ENCODE data around the gene L3MBTL1.

L3MBTL1 gene

GRCh38 chr20:43528258-43528875 is 20.9 kb downstream of the L3MBTL1 start:
- CTCF ChIA-PET, result interaction anchor here (0.9 to 2.9 kb wide), 3 partner anchors 10 to 14 kb away, joined by 3 to 21 read pairs (median 3); no protein-coding TSS in a partner anchor
- TF ChIP-seq CTCF (conservative IDR thresholded peaks at IDR 0.05; ENCODE audit: low read depth), result no peak
- POLR2A ChIA-PET (ENCODE audit: low non-redundant PET), result no interaction called here
- H3K27ac ChIP-seq, result no peak overlapping the region
- DNase-seq (ENCODE audit: low spot score), result no peak

- TF ChIP-seq CTCF (conservative IDR thresholded peaks at IDR 0.05; ENCODE audit: low read depth), result no peak
- no peak for DNase-seq (ENCODE audit: low spot score)
- no peak overlapping the region for H3K27ac ChIP-seq
- CTCF ChIA-PET, result interaction anchor here (0.6 to 2.9 kb wide), 4 partner anchors 9 to 80 kb away, joined by 3 to 21 read pairs (median 4); no protein-coding TSS in a partner anchor
- POLR2A ChIA-PET (ENCODE audit: low non-redundant PET), result interaction anchor here (1.2 kb wide), 1 partner anchor 14 kb away, joined by 3 read pairs; no protein-coding TSS in a partner anchor
Observed at GRCh38 chr20:43529051-43529450, 21.6 kb downstream of the L3MBTL1 start.

DNA sequence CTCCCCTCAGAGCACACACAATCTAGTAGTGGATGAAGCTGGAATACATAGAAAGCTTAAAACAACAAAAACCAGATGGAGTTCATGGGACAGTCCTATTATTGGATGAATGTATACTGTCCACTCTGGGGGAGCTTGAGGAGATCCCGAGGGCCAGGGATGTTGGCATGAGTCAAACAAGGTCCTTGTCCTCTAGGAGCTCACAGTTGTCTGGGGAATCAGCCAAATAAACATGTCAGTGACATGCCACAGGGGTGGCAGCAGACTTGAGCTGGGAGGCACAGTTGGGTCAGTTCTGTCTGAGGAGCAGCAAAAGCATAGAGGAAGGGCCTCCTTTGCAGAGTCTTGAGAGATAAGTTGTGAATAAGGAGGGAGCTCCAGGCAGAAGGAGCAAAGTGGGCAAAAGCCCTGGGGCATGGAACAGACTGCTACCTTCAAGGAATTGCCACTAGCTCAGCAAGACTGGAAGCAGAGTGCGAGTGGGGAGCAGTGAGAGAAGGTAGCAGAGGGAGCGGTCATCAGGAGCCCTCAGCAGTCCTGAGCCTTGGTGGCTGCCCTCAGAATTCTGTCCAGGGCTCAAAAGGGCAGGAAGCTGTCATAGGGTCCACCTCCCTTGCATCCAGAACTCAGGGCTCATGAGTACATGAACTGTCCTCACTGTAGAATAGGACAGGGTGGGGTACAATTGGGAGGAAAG is 22.1 kb downstream of the L3MBTL1 start:
- CTCF ChIA-PET, result interaction anchor here (0.6 to 2.9 kb wide), 5 partner anchors 9 to 81 kb away, joined by 3 to 21 read pairs (median 5); no protein-coding TSS in a partner anchor
- H3K27ac ChIP-seq, result no peak overlapping the region
- TF ChIP-seq CTCF (conservative IDR thresholded peaks at IDR 0.05; ENCODE audit: low read depth), result no peak
- POLR2A ChIA-PET (ENCODE audit: low non-redundant PET), result interaction anchor here (0.7 to 1.2 kb wide), 2 partner anchors 15 to 196 kb away, joined by 3 read pairs; no protein-coding TSS in a partner anchor
- DNase-seq (ENCODE audit: low spot score), result no peak

GRCh38 chr20:43530321-43531090 is 23.0 kb downstream of the L3MBTL1 start:
- DNase-seq (ENCODE audit: low spot score), result no peak
- TF ChIP-seq CTCF (conservative IDR thresholded peaks at IDR 0.05; ENCODE audit: low read depth), result no peak
- CTCF ChIA-PET, result interaction anchor here (0.5 to 2.9 kb wide), 9 partner anchors 8 to 665 kb away, joined by 3 to 21 read pairs (median 4); no protein-coding TSS in a partner anchor
- no peak overlapping the region for H3K27ac ChIP-seq
- POLR2A ChIA-PET (ENCODE audit: low non-redundant PET), result interaction anchor here (0.7 to 1.2 kb wide), 2 partner anchors 16 to 196 kb away, joined by 3 read pairs; no protein-coding TSS in a partner anchor

DNA sequence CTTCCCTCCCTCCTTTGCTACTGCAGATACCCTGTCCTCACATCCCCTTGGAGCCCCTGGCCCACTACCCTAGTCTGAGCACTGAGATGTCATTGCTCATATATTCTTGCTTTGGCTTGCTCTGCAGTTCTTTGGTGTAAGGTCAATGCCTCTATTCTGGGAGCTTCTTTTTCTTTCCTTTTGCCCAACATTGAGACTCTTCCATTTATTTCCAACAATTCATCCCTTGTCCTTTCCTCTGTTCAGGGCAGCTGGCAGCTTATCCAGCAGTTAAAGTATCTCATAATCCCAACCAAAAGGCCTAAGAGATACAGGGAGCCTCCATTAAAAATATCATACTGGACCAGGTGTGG is 23.6 kb downstream of the L3MBTL1 start:
- CTCF ChIA-PET, result interaction anchor here (0.5 to 0.7 kb wide), 4 partner anchors 22 to 651 kb away, joined by 3 to 5 read pairs (median 4); no protein-coding TSS in a partner anchor
- no peak overlapping the region for H3K27ac ChIP-seq
- no peak for DNase-seq (ENCODE audit: low spot score)
- POLR2A ChIA-PET (ENCODE audit: low non-redundant PET), result no interaction called here
- no peak for TF ChIP-seq CTCF (conservative IDR thresholded peaks at IDR 0.05; ENCODE audit: low read depth)

Data from RWPE1 (cell line).